Measurements from ENCODE around the gene U2AF1L4. TPM values are rescaled to one million over a fixed set of nuclear protein-coding genes. Genes with fewer than 3 reads are reported as not detected.

The U2AF1L4 gene
- total RNA-seq, 1 donor from 2014 or later: 27.4 TPM

GRCh38 chr19:35751839-35752745 is 6.9 kb upstream of the U2AF1L4 start:
- DNase-seq (ENCODE audit: low spot score): no peak
- intact Hi-C loops (cut with micrococcal nuclease): no loop called here
- H3K36me3 Mint-ChIP-seq (ENCODE audit: low read depth): peaks cover 26% of the 10 kb centered on the region
- H3K9me3 Mint-ChIP-seq: no peaks in the 10 kb centered on the region
- H3K4me1 Mint-ChIP-seq (ENCODE audit: low read depth): peaks cover 26% of the 10 kb centered on the region
- H3K27me3 Mint-ChIP-seq (ENCODE audit: low read depth): no peaks in the 10 kb centered on the region
- H3K4me3 Mint-ChIP-seq (ENCODE audit: low read depth): no peak overlapping the region
- H3K27ac Mint-ChIP-seq: no peak overlapping the region

GRCh38 chr19:35750167-35750566 is 4.9 kb upstream of the U2AF1L4 start:
- Mint-ChIP-seq H3K27ac (no peak overlapping the region), H3K27me3 (ENCODE audit: low read depth) (no peaks in the 10 kb centered on the region), H3K4me1 (ENCODE audit: low read depth) (peaks cover 27% of the 10 kb centered on the region), H3K9me3 (no peaks in the 10 kb centered on the region), H3K36me3 (ENCODE audit: low read depth) (peaks cover 19% of the 10 kb centered on the region), H3K4me3 (ENCODE audit: low read depth) (peak overlapping the region; percentile 41)
- DNase-seq (ENCODE audit: low spot score): no peak
- intact Hi-C loops (cut with micrococcal nuclease): no loop called here

- Mint-ChIP-seq H3K4me1 (ENCODE audit: low read depth) (peaks cover 31% of the 10 kb centered on the region), H3K9me3 (no peaks in the 10 kb centered on the region), H3K27me3 (ENCODE audit: low read depth) (no peaks in the 10 kb centered on the region), H3K36me3 (ENCODE audit: low read depth) (peaks cover 15% of the 10 kb centered on the region), H3K27ac (peak within 1 kb of the TSS; percentile 90), H3K4me3 (ENCODE audit: low read depth) (peak within 1 kb of the TSS; percentile 95)
- DNase-seq (ENCODE audit: low spot score): peak; percentile 98
- intact Hi-C loops (cut with micrococcal nuclease): loop anchor here (1.0 to 10.0 kb wide), 5 partner anchors 10 to 466 kb away; partner anchors contain the start of genes ARHGAP33, PROSER3, SDHAF1 and THAP8
These were observed 3.1 kb upstream of the U2AF1L4 start, which contains the start of gene LIN37 for GRCh38 chr19:35748106-35749020. LIN37 (plus strand) TSS chr19:35748576; CDS start chr19:35748725, 149 bp downstream.

GRCh38 chr19:35746531-35746930 is 1.3 kb upstream of the U2AF1L4 start:
- no peak for DNase-seq (ENCODE audit: low spot score)
- Mint-ChIP-seq H3K4me1 (ENCODE audit: low read depth) (peaks cover 41% of the 10 kb centered on the region), H3K36me3 (ENCODE audit: low read depth) (peaks cover 20% of the 10 kb centered on the region), H3K27me3 (ENCODE audit: low read depth) (no peaks in the 10 kb centered on the region), H3K4me3 (ENCODE audit: low read depth) (peak overlapping the region; percentile 95), H3K27ac (peak overlapping the region; percentile 99), H3K9me3 (no peaks in the 10 kb centered on the region)
- intact Hi-C loops (cut with micrococcal nuclease): loop anchor here (10.0 kb wide), 3 partner anchors 248 to 468 kb away; partner anchors contain the start of genes SDHAF1, THAP8, WDR62 and ZNF146

- H3K4me1 Mint-ChIP-seq (ENCODE audit: low read depth): peaks cover 41% of the 10 kb centered on the region
- intact Hi-C loops (cut with micrococcal nuclease): loop anchor here (10.0 kb wide), 3 partner anchors 249 to 469 kb away; partner anchors contain the start of genes SDHAF1, THAP8, WDR62 and ZNF146
- peak overlapping the region; percentile 95 for H3K4me3 Mint-ChIP-seq (ENCODE audit: low read depth)
- H3K27me3 Mint-ChIP-seq (ENCODE audit: low read depth): no peaks in the 10 kb centered on the region
- peak overlapping the region; percentile 99 for H3K27ac Mint-ChIP-seq
- H3K36me3 Mint-ChIP-seq (ENCODE audit: low read depth): peaks cover 20% of the 10 kb centered on the region
- H3K9me3 Mint-ChIP-seq: no peaks in the 10 kb centered on the region
- DNase-seq (ENCODE audit: low spot score): no peak
These were observed 857 bp upstream of the U2AF1L4 start for GRCh38 chr19:35746087-35746462.

- H3K27me3 Mint-ChIP-seq (ENCODE audit: low read depth): no peaks in the 10 kb centered on the region
- peaks cover 23% of the 10 kb centered on the region for H3K36me3 Mint-ChIP-seq (ENCODE audit: low read depth)
- DNase-seq (ENCODE audit: low spot score): peak; percentile 92
- peak overlapping the region; percentile 99 for H3K27ac Mint-ChIP-seq
- intact Hi-C loops (cut with micrococcal nuclease): loop anchor here (1.0 to 10.0 kb wide), 7 partner anchors 27 to 470 kb away; partner anchors contain the start of genes COX6B1, SDHAF1, THAP8 and WDR62
- peaks cover 42% of the 10 kb centered on the region for H3K4me1 Mint-ChIP-seq (ENCODE audit: low read depth)
- no peaks in the 10 kb centered on the region for H3K9me3 Mint-ChIP-seq
- H3K4me3 Mint-ChIP-seq (ENCODE audit: low read depth): peak overlapping the region; percentile 95
These were observed 539 bp downstream of the U2AF1L4 start for GRCh38 chr19:35744430-35745327.

GRCh38 chr19:35743640-35744429 is 1.4 kb downstream of the U2AF1L4 start:
- Mint-ChIP-seq H3K27ac (peak overlapping the region; percentile 99), H3K36me3 (ENCODE audit: low read depth) (peaks cover 28% of the 10 kb centered on the region), H3K4me1 (ENCODE audit: low read depth) (peaks cover 37% of the 10 kb centered on the region), H3K9me3 (no peaks in the 10 kb centered on the region), H3K27me3 (ENCODE audit: low read depth) (no peaks in the 10 kb centered on the region), H3K4me3 (ENCODE audit: low read depth) (peak overlapping the region; percentile 95)
- no peak for DNase-seq (ENCODE audit: low spot score)
- intact Hi-C loops (cut with micrococcal nuclease): loop anchor here (1.0 to 10.0 kb wide), 6 partner anchors 42 to 471 kb away; partner anchors contain the start of genes COX6B1, SDHAF1, THAP8 and WDR62

GRCh38 chr19:35742121-35742724 is 3.0 kb downstream of the U2AF1L4 start, which contains the start of gene IGFLR1:
IGFLR1 (minus strand) TSS chr19:35742452; CDS start chr19:35741180, 1,272 bp downstream.
- peaks cover 31% of the 10 kb centered on the region for H3K4me1 Mint-ChIP-seq (ENCODE audit: low read depth)
- intact Hi-C loops (cut with micrococcal nuclease): loop anchor here (5.0 to 10.0 kb wide), 4 partner anchors 95 to 473 kb away; partner anchors contain the start of genes COX6B1, SDHAF1, THAP8 and WDR62
- peak within 1 kb of the TSS; percentile 95 for H3K27ac Mint-ChIP-seq
- DNase-seq (ENCODE audit: low spot score): peak; percentile 65
- H3K4me3 Mint-ChIP-seq (ENCODE audit: low read depth): peak within 1 kb of the TSS; percentile 95
- no peaks in the 10 kb centered on the region for H3K27me3 Mint-ChIP-seq (ENCODE audit: low read depth)
- peaks cover 40% of the 10 kb centered on the region for H3K36me3 Mint-ChIP-seq (ENCODE audit: low read depth)
- H3K9me3 Mint-ChIP-seq: no peaks in the 10 kb centered on the region

GRCh38 chr19:35741203-35741515 is 4.1 kb downstream of the U2AF1L4 start:
- Mint-ChIP-seq H3K4me3 (ENCODE audit: low read depth) (peak overlapping the region; percentile 94), H3K4me1 (ENCODE audit: low read depth) (peaks cover 30% of the 10 kb centered on the region), H3K36me3 (ENCODE audit: low read depth) (peaks cover 51% of the 10 kb centered on the region), H3K9me3 (no peaks in the 10 kb centered on the region), H3K27ac (peak overlapping the region; percentile 94), H3K27me3 (ENCODE audit: low read depth) (no peaks in the 10 kb centered on the region)
- DNase-seq (ENCODE audit: low spot score): no peak
- intact Hi-C loops (cut with micrococcal nuclease): loop anchor here (2.0 to 10.0 kb wide), 5 partner anchors 46 to 474 kb away; partner anchors contain the start of genes COX6B1, SDHAF1, THAP8 and WDR62

- Mint-ChIP-seq H3K27ac (peak overlapping the region; percentile 94), H3K9me3 (no peaks in the 10 kb centered on the region), H3K4me3 (ENCODE audit: low read depth) (peak overlapping the region; percentile 94), H3K4me1 (ENCODE audit: low read depth) (peaks cover 25% of the 10 kb centered on the region), H3K36me3 (ENCODE audit: low read depth) (peaks cover 54% of the 10 kb centered on the region), H3K27me3 (ENCODE audit: low read depth) (no peaks in the 10 kb centered on the region)
- peak; percentile 95 for DNase-seq (ENCODE audit: low spot score)
- intact Hi-C loops (cut with micrococcal nuclease): loop anchor here (1.0 to 10.0 kb wide), 7 partner anchors 28 to 474 kb away; partner anchors contain the start of genes COX6B1, SDHAF1, THAP8 and WDR62
These were observed 4.6 kb downstream of the U2AF1L4 start for GRCh38 chr19:35740423-35741202.

Measured in activated T-helper 2 cell treated with anti-CD3 and anti-CD28 coated beads, Interferon-gamma antibody, Interleukin-2, Interleukin-4, amounts not matched to agents 10 μg/mL and 5 μg/mL and 100 μg/mL, durations not matched to agents 14 hours and 24 hours and 36 hours (primary cell).